OCI-LY7 (cell line): ENCODE data around the gene RET. TPM values are rescaled to one million over a fixed set of nuclear protein-coding genes. Genes with fewer than 3 reads are reported as not detected.
A peak's percentile ranks its signal among the peaks of the same experiment; 100 is the strongest.

Source experiments
- BruUV-seq: library from RNA; stranded (reverse); fragments of 400-500 nt; replicated peaks from 2 replicates; lab custom pipeline; 2021; lab: Mats Ljungman, UMichigan
- CTCF ChIA-PET: fragments of 300-600 bp; sonication (Branson Sonifier 250); formaldehyde crosslinking; loops from one replicate; lab custom pipeline; 2022; ENCODE audit warnings: antibody characterized with exemption; ENCODE audit not compliant: unreplicated experiment; lab: Charles Lee
- POLR2A ChIA-PET: fragments of 300-600 bp; sonication (Branson Sonifier 250); formaldehyde crosslinking; loops from one replicate; lab custom pipeline; 2022; ENCODE audit warnings: antibody characterized with exemption; lab: Charles Lee
- DNase-seq: peaks from one replicate; pipeline ENCODE4 v3.0.0-alpha.2; 2015; ENCODE audit warnings: low spot score
- H2AFZ ChIP-seq: fragments of 200-600 bp; sonication (generic), shearing (Covaris generic); 2 replicates; pipeline ENCODE4 v1.6.1; 2014; ENCODE audit warnings: mild to moderate bottlenecking, antibody characterized with exemption, low read length, moderate library complexity
- H3K27ac ChIP-seq: fragments of 200-600 bp; sonication (generic); 2 replicates; pipeline ENCODE4 v1.5.1; 2014; ENCODE audit warnings: mixed run types, low read depth, mild to moderate bottlenecking, moderate library complexity, low read length, inconsistent platforms; ENCODE audit not compliant: poor library complexity, severe bottlenecking
- H3K36me3 ChIP-seq: fragments of 200-600 bp; sonication (generic); 2 replicates; pipeline ENCODE4 v1.6.1; 2014; ENCODE audit warnings: mild to moderate bottlenecking, antibody characterized with exemption, low read length, moderate library complexity, mixed read lengths; ENCODE audit not compliant: insufficient read depth
- H3K4me1 ChIP-seq: fragments of 200-600 bp; sonication (generic); 2 replicates; pipeline ENCODE4 v1.5.1; 2014; ENCODE audit warnings: mild to moderate bottlenecking, low read length; ENCODE audit not compliant: insufficient read depth, poor library complexity, severe bottlenecking
- H3K4me2 ChIP-seq: fragments of 200-600 bp; sonication (generic); 2 replicates; pipeline ENCODE4 v1.6.1; 2014; ENCODE audit warnings: mild to moderate bottlenecking, low read length
- H3K4me3 ChIP-seq: fragments of 200-600 bp; sonication (generic); 2 replicates; pipeline ENCODE4 v1.5.1; 2014; ENCODE audit warnings: mild to moderate bottlenecking, low read depth, low read length; ENCODE audit not compliant: poor library complexity, severe bottlenecking
- H3K79me2 ChIP-seq: fragments of 200-600 bp; sonication (generic); 2 replicates; pipeline ENCODE4 v1.6.1; 2016; ENCODE audit warnings: low read depth, mild to moderate bottlenecking, low read length, moderate library complexity, mixed read lengths; ENCODE audit not compliant: insufficient read depth
- H3K9me2 ChIP-seq: fragments of 200-600 bp; sonication (generic); 2 replicates; pipeline ENCODE4 v1.6.1; 2016; ENCODE audit warnings: mild to moderate bottlenecking, low read length, mixed read lengths; ENCODE audit not compliant: insufficient read depth
- H3K9me3 ChIP-seq: fragments of 200-600 bp; sonication (generic); 2 replicates; pipeline ENCODE4 v1.6.1; 2014; ENCODE audit warnings: mild to moderate bottlenecking, mixed run types, low read length, mixed read lengths
- H4K20me1 ChIP-seq: fragments of 200-600 bp; sonication (generic); 2 replicates; pipeline ENCODE4 v1.6.1; 2014; ENCODE audit warnings: mild to moderate bottlenecking, antibody characterized with exemption, low read length, moderate library complexity, mixed read lengths; ENCODE audit not compliant: insufficient read depth
- EZH2phosphoT487 ChIP-seq: fragments of 200-600 bp; sonication (generic); IDR thresholded peaks from 2 replicates; pipeline ENCODE4 v1.6.1; 2018; ENCODE audit warnings: low read depth, borderline replicate concordance, mild to moderate bottlenecking, mixed run types, antibody characterized with exemption, low read length, moderate library complexity, mixed read lengths
- intact Hi-C: fragments of 100-400 bp; cut with micrococcal nuclease; formaldehyde crosslinking; loops from one replicate; pipeline ENCODE4 v1.10.0; 2022; ENCODE audit not compliant: unreplicated experiment
- total RNA-seq, 2 experiments: library from RNA; depleted of rRNA in 1 of 2; stranded (reverse); fragments of >200 nt in 1 of 2; shearing (Covaris generic) in 1 of 2; gene quantifications; 2 replicates each; pipeline ENCODE4 v1.2.3, GENCODE V29; 2014 to 2022
- TF ChIP-seq, protein P1 (sequence below): fragments of 200-600 bp; sonication (generic); conservative IDR thresholded peaks from 2 replicates; pipeline ENCODE4 v1.5.1; 2014; ENCODE audit warnings: mild to moderate bottlenecking, antibody characterized with exemption, low read length, moderate library complexity, mixed read lengths

Gene RET
- total RNA-seq, 2 experiments from 2014 or later, result 0.06 TPM; not detected in 1

DNA sequence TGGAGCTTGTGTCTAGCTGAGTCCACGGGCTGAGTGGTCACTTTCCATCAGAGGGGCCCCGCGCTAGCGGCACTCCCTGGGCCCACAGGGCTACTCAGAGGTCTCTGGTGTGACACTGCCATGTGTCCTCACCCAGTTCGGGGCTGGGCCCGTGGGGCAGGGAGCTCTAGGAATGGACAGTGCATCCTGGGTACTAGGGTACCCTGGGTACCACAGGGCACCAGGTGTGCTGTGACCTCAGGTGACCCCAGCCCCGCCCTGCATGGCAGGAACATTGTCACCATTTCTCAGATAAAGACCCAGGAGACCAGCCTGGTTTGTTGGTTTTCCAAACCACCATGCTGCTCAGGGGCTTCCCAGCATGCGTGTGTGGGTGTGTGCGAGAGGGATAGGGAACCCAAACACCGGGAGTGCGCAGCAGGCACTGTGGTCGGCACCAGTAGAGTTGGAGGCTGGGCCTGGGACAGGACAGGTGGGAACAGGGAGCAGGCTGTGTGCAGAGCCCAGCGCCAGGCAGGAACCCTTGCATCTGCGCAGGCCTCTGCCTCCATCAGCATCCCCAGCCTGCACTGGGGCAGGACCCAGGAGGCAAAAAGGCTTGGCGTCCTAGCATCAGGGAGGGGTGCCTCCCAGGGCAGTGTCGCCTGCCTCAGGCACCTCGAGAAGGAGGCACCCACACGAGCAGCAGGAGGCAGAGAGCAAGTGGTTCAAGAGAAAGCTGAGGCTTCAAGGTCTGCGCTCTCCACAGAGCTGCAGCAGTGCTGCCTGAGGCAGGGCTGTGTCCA lies 42.0 kb downstream of the RET start:
- Histone ChIP-seq H3K36me3 (no peaks in the 10 kb centered on the region), H3K4me2 (no peak overlapping the region), H3K4me1 (peaks cover 12% of the 10 kb centered on the region), H3K79me2 (no peaks in the 10 kb centered on the region), H3K9me3 (no peaks in the 10 kb centered on the region), H3K9me2 (no peaks in the 10 kb centered on the region), H3K4me3 (no peak overlapping the region), H3K27ac (no peak overlapping the region), H2AFZ (no peak overlapping the region), H4K20me1 (no peaks in the 10 kb centered on the region)
- CTCF ChIA-PET, result no interaction called here
- no peak for DNase-seq
- no peak for TF ChIP-seq EZH2phosphoT487
- POLR2A ChIA-PET, result no interaction called here
- BruUV-seq, result no TSS peak
- intact Hi-C loops, result no loop called here

DNA sequence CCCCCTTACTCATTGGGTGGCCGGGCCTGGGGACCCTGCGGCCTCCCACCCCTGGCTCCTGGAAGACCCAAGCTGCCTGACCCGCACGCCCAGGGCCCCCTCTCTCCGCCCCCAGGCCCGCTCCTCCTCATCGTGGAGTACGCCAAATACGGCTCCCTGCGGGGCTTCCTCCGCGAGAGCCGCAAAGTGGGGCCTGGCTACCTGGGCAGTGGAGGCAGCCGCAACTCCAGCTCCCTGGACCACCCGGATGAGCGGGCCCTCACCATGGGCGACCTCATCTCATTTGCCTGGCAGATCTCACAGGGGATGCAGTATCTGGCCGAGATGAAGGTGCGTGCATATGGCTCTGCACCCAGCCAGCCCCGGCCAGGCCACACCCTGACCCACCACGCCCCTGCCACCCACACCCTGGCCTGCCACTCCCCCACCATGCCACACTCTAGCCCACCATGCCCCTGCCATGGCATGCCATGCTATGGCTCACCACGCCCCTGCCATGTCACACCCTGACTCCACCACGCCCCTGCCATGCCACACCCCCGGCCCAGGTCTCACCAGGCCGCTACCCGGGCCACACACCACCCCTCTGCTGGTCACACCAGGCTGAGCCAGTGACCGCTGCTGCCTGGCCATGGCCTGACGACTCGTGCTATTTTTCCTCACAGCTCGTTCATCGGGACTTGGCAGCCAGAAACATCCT lies 42.7 kb downstream of the RET start:
- Histone ChIP-seq H3K9me3 (no peaks in the 10 kb centered on the region), H3K4me1 (peaks cover 12% of the 10 kb centered on the region), H2AFZ (no peak overlapping the region), H4K20me1 (no peaks in the 10 kb centered on the region), H3K9me2 (no peaks in the 10 kb centered on the region), H3K79me2 (no peaks in the 10 kb centered on the region), H3K36me3 (no peaks in the 10 kb centered on the region), H3K4me2 (no peak overlapping the region), H3K4me3 (no peak overlapping the region), H3K27ac (no peak overlapping the region)
- intact Hi-C loops, result no loop called here
- POLR2A ChIA-PET, result interaction anchor here (3.9 kb wide), 1 partner anchor 14 kb away, joined by 34 read pairs; no protein-coding TSS in a partner anchor
- CTCF ChIA-PET, result no interaction called here
- BruUV-seq, result no TSS peak
- no peak for TF ChIP-seq EZH2phosphoT487
- TF ChIP-seq, protein P1, sequence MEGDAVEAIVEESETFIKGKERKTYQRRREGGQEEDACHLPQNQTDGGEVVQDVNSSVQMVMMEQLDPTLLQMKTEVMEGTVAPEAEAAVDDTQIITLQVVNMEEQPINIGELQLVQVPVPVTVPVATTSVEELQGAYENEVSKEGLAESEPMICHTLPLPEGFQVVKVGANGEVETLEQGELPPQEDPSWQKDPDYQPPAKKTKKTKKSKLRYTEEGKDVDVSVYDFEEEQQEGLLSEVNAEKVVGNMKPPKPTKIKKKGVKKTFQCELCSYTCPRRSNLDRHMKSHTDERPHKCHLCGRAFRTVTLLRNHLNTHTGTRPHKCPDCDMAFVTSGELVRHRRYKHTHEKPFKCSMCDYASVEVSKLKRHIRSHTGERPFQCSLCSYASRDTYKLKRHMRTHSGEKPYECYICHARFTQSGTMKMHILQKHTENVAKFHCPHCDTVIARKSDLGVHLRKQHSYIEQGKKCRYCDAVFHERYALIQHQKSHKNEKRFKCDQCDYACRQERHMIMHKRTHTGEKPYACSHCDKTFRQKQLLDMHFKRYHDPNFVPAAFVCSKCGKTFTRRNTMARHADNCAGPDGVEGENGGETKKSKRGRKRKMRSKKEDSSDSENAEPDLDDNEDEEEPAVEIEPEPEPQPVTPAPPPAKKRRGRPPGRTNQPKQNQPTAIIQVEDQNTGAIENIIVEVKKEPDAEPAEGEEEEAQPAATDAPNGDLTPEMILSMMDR, result no peak
- DNase-seq, result no peak

DNA sequence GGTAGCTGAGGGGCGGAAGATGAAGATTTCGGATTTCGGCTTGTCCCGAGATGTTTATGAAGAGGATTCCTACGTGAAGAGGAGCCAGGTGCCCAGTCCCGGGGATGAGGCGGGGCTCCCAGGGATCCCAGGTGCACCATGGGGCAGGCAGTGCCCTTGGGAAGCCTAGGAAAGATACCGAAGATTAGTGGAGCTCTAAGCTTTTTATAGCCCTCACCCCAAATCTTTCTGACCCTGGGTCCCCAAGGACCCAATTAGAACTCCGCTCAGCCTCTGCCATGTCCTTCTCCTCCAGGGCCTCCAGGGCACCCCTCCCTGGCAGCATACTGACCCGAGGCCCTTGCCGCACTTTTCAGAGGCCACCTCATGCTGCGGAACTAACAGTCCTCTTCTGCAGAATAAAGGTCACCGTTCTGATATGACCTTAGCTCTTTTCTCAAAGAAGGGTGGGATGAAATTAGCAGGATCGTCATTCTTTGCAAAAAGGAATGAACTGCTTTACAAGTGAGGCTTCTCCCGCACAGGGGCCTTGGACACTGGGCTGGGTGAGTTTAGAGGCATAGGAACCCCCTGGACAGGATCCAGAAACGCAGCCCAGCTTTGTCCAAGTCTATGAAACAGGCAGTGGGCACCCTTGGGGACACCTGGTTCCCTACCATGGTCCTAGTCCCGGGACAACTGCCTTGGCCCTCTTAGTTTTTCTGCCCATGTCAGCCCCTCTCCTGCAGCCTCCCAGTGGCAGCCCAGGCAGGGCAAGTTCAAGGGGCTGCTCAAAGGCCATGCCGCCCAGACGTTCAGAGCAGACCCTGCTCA lies 43.5 kb downstream of the RET start:
- ChIA-PET CTCF (no interaction called here), POLR2A (interaction anchor here (0.7 to 3.9 kb wide), 5 partner anchors 9 to 481 kb away, joined by 4 to 34 read pairs (median 4); partner anchors contain the start of gene CSGALNACT2)
- Histone ChIP-seq H3K9me3 (no peaks in the 10 kb centered on the region), H3K4me1 (peaks cover 12% of the 10 kb centered on the region), H3K27ac (no peak overlapping the region), H3K79me2 (no peaks in the 10 kb centered on the region), H3K36me3 (no peaks in the 10 kb centered on the region), H3K4me2 (peak overlapping the region; percentile 8; the same call in 1 of the 2 replicates), H3K4me3 (no peak overlapping the region), H2AFZ (peak overlapping the region; percentile 59; the same call in 1 of the 2 replicates), H4K20me1 (no peaks in the 10 kb centered on the region), H3K9me2 (no peaks in the 10 kb centered on the region)
- TF ChIP-seq EZH2phosphoT487, result no peak
- TF ChIP-seq, protein P1, result no peak
- DNase-seq, result no peak
- BruUV-seq, result no TSS peak
- intact Hi-C loops, result no loop called here
